ENCODE results near the gene DONSON.

Gene DONSON

DNA sequence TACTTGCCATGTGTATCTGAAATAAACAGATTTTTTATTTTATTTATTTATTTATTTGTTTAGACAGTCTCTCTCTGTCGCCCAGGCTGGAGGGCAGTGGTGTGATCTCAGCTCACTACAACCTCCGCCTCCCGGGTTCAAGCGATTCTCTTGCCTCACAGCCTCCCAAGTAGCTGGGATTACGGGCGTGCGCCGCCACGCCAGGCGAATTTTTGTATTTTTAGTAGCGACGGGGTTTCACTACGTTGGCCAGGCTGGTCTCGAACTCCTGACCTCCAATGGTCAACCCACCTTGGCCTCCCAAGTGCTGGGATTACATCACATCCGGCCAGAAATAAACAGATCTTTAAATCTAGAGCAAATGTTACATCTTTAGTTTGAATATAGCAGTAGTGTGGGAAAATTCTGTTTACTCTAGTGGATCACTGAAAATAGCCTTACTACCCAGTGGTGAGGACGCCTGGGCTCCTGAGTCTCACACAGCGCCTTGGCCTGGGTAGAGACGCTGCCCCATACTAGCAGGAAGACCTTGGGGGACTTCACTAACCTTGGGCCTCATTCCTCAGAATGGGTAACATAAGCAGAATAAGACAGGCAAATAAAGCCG is 47.3 kb downstream of the DONSON start:
- DNase-seq = no peak

DNA sequence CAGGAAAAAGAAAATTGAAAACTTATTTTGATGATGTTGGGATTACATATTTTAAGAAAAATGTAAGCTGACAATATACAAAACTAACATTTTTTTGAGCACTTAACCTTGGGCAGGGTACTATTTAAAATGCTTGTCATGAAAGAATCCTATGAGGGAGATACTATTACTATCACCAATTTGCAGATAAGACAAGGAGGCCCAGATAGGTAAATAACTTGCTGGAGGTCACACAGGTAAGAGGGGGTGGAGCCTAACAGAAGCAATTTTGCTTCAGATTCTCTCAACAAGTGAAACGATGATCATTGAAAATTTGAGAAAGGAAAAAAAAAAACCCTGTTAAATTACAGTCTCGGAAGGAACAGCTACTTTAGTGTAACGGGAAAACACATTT is 47.8 kb downstream of the DONSON start:
- DNase-seq = no peak

DNA sequence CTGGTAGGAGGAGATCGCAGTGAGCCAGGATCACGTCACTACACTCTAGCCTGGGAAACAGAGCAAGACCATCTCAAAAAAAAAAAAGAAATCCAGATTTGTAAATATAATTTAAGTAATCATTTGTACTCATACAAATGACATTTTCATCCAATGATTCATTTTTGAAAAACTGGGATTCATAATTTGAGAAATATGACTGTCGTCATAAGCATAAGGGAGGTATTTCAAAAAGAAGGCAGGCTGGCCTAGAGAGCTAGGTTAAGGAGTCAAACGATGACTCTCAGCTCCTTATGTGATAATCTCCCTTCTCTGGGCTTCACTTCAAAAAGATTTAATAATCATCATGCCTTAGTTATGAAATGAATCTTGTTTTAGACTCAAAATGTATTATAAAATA is 48.9 kb downstream of the DONSON start:
- DNase-seq = no peak

DNA sequence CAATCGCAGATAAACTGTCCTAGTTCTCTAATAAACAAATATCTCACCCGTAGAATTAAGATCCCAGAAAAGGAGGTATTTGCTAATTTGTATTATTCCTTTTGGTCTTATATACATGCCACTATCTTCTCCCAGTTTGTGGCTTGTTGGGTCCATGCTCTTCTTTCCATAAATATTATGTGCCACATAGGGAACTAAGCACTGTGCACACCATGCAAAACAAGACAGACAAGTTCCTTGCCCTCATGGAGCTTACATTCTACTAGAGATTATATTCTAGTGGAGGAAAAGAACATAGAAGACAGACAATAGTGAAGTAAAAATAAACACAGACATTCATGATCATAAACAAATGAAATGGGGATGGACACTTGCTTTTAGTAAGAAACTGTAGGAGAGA is 51.3 kb downstream of the DONSON start:
- no peak for DNase-seq

DNA sequence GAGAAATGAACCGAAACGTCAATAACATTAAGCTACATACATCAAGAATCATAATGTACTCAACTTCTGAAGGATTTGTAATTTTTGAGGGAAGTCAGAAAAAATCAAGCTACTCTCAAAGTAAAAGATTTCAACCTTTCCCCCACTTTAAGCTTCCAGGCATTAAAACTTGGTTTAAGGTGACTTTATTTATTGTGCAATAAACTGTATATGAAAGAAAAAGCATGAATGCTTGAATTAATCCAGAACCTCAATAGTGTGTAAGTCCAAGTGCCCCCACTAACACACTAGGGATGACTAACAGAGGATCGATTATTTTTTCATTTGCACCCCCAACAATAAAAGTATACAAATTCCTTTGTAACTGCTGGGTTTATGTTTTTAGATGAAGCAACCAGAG is 57.5 kb downstream of the DONSON start:
- no peak for DNase-seq

Measured in bone marrow (tissue), 2 donors.